Caco-2 (cell line): ENCODE measurements around the gene GTF2H2. TPM values are rescaled to one million over a fixed set of nuclear protein-coding genes. Genes with fewer than 3 reads are reported as not detected.

Experiments used
- total RNA-seq: library from RNA; stranded (reverse); gene quantifications from 2 replicates; pipeline ENCODE4 v1.2.3, GENCODE V29; 2022

GTF2H2 gene
- total RNA-seq, 1 experiment from 2014 or later = 70.0 TPM

Other genes starting within 250 kb of the GTF2H2 start
- 4.6 and 5.4 TPM in 2 replicates for gene SERF1A, start 167.0 kb downstream of the GTF2H2 start, total RNA-seq
- gene SMN1, start 142.6 kb downstream of the GTF2H2 start, total RNA-seq = 60.7 and 61.4 TPM in 2 replicates
- gene NAIP, start 42.3 kb downstream of the GTF2H2 start, total RNA-seq = 6.6 and 7.3 TPM in 2 replicates